ENCODE measurements around the gene ZC3H8. TPM values are rescaled to one million over a fixed set of nuclear protein-coding genes. Genes with fewer than 3 reads are reported as not detected.
A peak's percentile ranks its signal among the peaks of the same experiment; 100 is the strongest.

ZC3H8 gene
- total RNA-seq, 2 donors from 2014 or later: 23.7 to 44.1 TPM

DNA sequence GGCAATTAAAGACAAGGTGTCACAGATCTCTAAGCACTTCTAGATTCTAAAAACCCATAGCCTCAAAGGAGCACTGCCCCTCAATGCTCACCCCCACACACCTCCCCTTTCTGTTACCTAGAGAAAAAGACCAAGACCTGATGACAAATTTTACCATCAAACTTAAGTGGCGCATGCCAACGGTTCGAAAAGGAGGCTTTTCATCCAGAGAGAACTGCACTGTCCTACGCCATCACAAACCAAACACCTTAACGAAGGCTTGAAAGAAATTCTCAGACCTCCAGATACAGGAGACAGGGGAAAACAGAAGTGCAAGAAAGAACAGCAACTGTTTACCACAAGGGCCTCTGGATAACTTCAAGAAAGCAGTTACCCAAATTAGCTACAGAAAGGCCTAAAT is 18.5 kb upstream of the ZC3H8 start:
- Mint-ChIP-seq H3K9me3 (peaks cover 4% of the 10 kb centered on the region in 2 donors), H3K27ac (no peak overlapping the region), H3K36me3 (peaks cover 4 to 5% of the 10 kb centered on the region in 2 donors)
- no peak for DNase-seq (ENCODE audit: low spot score in 2 of 2)
- no peak for ATAC-seq

DNA sequence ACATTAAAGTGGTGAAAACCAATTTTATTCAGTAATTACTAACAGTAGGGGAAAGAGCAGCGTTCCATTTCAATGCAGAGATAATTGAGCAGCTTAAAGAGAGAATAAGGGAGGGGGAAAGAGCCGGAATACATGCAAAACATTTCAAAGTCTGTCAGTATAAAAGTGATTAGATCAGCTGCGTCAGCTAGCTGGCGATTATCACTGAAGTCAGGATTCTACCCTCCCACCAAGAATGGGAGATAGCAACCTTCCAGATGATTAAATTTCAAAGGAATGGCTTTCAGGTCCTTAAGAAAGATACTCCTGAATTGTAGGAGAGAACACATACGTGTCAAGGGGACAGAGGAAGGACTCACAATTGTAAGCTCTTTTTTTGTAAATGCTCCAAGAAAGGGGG is 17.8 kb upstream of the ZC3H8 start:
- Mint-ChIP-seq H3K27ac (no peak overlapping the region), H3K9me3 (peaks cover 4 to 7% of the 10 kb centered on the region in 2 donors), H3K36me3 (peaks cover 8 to 9% of the 10 kb centered on the region in 2 donors)
- DNase-seq (ENCODE audit: low spot score in 2 of 2) (no peak), ATAC-seq (no peak)

DNA sequence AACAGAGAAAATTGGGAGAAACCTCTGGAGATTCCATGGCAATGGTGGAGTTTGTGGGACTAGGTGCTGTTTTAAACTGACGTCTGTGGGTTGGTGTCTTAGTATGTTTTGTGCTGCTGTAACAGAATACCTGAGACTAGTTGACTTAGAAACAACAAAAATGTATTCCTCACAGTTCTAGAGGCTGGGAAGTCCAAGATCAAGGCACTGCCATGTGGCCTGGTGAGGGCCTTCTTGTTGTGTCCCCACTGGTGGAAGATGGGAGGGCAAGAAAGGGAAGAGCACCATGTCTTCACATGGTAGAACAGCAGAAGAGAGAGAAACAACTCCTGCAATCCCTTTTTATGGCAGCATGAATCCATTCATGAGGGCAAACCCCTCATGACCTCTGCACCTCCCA is 13.7 kb upstream of the ZC3H8 start:
- DNase-seq (ENCODE audit: low spot score in 2 of 2) (no peak), ATAC-seq (no peak)
- peaks cover 8 to 9% of the 10 kb centered on the region in 2 donors for H3K36me3 Mint-ChIP-seq
- peaks cover 4 to 7% of the 10 kb centered on the region in 2 donors for H3K9me3 Mint-ChIP-seq
- H3K27ac Mint-ChIP-seq: no peak overlapping the region

DNA sequence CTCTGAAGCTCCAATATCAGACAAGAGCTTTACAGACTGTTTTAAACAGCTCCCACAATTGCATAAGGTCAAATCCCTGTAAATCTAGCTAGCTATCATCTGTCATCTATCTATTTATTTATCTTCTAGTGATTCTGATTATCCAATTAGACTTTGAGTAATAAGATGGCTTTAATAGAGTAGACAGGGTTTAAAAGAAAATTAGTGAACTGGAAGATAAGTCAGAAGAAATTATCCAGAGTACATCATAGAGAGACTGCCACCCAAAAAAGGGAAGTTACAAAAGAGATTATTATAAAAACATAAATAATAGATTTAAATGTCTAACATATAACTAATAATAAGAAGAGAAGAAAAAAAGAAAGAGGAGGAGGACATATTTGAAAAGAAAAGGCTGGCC is 8.0 kb upstream of the ZC3H8 start:
- H3K9me3 Mint-ChIP-seq: peaks cover 0 to 6% of the 10 kb centered on the region in 2 donors

DNA sequence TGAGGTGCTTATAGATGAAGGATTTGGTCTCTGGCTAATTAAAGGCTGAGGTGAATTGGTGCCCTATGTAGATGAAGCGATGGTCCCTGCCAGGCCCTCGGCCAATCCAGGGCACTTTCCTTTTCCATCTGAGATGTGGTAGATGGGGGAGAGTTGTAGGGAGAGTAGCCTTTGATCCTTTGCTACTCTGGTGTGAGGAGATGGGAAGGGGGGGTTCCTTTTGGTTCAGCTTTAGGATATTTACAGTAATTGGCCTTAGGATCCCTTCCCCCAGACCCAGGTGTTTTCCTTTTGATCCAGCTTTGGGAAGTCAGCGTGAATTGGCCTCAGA is 5.4 kb upstream of the ZC3H8 start:
- DNase-seq (ENCODE audit: low spot score in 2 of 2) (no peak), ATAC-seq (no peak)
- H3K9me3 Mint-ChIP-seq: peaks cover 0 to 6% of the 10 kb centered on the region in 2 donors
- H3K27ac Mint-ChIP-seq: no peak overlapping the region
- no peaks in the 10 kb centered on the region for H3K36me3 Mint-ChIP-seq

More for the DNA sequence above, 8.0 kb upstream of the ZC3H8 start:
- Mint-ChIP-seq H3K36me3 (no peaks in the 10 kb centered on the region), H3K27ac (no peak overlapping the region)
- ATAC-seq (no peak), DNase-seq (ENCODE audit: low spot score in 2 of 2) (no peak)

DNA sequence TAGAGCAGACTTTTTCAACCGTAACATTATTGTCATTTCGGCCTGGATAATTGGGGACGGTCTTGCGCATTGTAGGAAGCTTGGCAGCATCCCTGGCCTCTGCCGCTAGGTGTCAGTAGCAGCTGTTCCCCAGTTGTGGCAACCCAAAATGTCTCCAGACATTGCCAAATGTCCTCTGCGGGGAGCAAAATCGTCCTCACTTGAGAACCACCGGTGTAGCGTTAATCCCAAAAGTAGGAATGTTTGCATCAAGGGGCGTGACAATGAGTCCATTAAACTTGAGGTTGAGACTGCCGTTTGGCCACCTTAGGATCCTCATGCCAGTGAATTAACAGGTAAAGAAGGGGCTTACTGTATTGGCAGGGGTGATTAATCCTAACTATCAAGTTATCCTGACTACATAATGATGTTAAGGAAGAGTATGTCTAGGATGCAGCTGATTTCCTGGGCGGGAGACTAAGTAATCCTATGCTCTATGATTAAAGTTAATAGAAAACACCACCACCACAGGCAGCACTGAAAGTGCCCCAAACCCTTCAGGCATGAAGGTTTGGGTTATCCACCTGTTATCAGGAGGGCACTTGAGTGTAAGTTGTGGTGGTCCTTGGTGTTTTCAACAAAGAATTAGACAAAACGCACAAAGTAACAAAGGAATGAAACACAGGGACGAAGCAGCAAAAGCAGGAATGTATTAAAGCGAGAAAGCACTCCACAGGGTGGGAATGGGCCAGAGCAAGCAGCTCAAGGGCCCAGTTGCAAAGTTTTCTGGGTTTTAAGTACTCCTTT is 4.9 kb upstream of the ZC3H8 start:
- Mint-ChIP-seq H3K9me3 (peaks cover 0 to 6% of the 10 kb centered on the region in 2 donors), H3K36me3 (no peaks in the 10 kb centered on the region), H3K27ac (peak overlapping the region in 1 of 2 donors; percentile 33)
- peak; percentile 44 to 50 for ATAC-seq
- peak; percentile 79 to 83 for DNase-seq (ENCODE audit: low spot score in 2 of 2)

DNA sequence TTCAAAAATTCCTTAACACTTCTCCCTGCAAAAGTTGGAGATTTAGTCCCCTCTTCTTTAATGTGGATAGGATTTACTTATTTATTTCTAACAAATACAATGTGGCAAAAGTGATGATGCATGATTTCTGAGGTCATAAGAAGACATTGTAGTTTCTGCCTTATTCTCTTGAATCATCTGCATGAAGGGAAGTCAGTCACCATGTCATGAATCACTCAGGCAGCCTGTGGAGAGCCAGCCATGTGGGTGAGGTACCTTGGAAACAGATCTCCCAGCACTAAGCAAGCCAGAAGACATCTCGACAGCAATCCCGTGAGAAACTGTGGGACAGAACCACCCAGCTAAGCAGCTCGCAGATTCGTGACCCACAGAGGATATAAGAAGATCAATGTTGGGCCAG is 2.7 kb upstream of the ZC3H8 start:
- H3K9me3 Mint-ChIP-seq: peaks cover 0 to 1% of the 10 kb centered on the region in 2 donors
- ATAC-seq (no peak), DNase-seq (ENCODE audit: low spot score in 2 of 2) (no peak)
- no peak overlapping the region for H3K27ac Mint-ChIP-seq
- peaks cover 11 to 12% of the 10 kb centered on the region in 2 donors for H3K36me3 Mint-ChIP-seq

DNA sequence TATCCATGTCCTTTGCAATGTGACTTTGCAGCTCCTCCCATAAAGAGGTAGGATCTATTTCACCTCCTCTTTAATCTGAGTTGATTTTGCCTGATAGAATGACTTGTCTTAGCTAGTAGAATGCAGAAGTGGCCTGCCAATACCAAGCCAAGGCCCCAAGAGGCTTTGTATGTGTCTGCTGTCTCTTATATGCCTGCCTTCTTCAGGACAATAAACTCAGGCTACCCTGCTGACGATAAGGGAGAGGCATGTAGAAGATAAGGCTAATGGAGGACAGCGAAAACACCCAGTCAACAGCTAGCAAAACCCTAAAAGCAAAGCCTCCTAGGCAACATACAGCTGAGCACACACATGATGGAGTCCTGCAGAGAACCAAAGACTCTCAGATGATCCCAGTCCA is 1.8 kb upstream of the ZC3H8 start:
- ATAC-seq (no peak), DNase-seq (ENCODE audit: low spot score in 2 of 2) (no peak)
- H3K36me3 Mint-ChIP-seq: peaks cover 11 to 12% of the 10 kb centered on the region in 2 donors
- no peaks in the 10 kb centered on the region for H3K9me3 Mint-ChIP-seq
- H3K27ac Mint-ChIP-seq: no peak overlapping the region

DNA sequence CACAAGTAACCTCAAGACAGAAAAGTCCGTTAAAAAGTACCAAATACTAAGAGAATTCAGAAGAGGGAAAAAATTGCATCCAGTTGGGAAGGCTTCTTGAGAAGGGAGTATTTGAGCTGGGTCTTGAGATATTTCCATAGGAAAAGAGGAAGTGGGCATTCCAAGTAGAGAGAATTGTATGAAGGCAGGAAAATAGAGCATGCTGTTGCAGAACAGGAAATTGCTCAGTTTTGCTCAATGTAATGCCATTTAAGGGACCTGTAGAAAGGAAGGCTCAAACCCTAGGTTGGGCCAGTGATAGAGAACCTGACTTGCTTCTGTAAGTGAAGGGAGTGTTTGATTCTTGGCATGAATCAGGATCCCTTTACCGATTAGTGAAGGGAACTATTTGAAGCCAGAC is 1.0 kb upstream of the ZC3H8 start:
- Mint-ChIP-seq H3K36me3 (peaks cover 11 to 12% of the 10 kb centered on the region in 2 donors), H3K27ac (no peak overlapping the region), H3K9me3 (no peaks in the 10 kb centered on the region)
- DNase-seq (ENCODE audit: low spot score in 2 of 2) (no peak), ATAC-seq (no peak)

DNA sequence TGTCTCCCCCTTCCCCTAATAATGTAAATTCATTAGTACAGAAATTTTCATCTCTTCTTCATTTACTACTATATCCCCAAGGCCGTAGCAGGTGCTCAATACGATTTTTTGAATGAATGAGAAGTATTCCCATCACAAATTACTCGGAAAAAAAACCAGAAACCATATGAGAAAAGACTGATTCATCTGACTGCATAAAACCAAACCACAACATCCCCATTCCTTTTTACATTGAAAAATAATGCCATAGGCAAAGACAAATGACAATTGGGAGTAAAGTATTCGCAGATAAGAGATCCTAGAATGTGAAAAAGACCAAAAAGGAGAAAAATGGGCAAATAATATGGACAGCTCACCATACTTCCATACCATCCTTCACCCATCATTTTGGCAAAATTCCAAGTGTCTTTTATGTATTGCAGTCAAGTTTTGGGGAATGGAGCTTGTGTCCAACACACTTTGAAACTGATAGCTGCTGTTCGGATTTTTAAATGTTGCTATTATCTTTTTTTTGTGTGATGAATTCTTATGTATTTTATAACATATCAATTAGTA is 1.5 kb downstream of the ZC3H8 start:
- Mint-ChIP-seq H3K36me3 (peaks cover 11 to 12% of the 10 kb centered on the region in 2 donors), H3K9me3 (no peaks in the 10 kb centered on the region), H3K27ac (no peak overlapping the region)
- no peak for ATAC-seq
- DNase-seq (ENCODE audit: low spot score in 2 of 2): no peak

DNA sequence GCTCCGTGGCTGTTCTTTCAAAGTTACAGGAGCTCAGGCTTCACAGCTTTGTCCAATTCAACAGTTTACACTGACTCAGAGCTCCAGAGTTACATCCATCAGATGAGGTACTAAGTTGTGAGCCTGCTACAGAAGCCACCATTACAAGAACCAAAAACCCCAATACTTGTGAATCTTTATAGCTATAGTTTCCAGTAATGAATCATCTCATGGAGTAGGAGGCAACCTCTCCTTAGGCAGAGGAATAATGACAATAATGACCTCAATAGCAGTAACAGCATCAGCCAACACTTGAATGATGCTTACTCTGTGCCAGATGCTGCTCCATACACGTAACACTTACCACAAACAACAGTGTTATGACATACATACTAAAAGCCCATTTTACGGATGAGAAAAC is 3.6 kb downstream of the ZC3H8 start:
- DNase-seq (ENCODE audit: low spot score in 2 of 2) (no peak), ATAC-seq (peak; percentile 42 to 51)
- Mint-ChIP-seq H3K9me3 (no peaks in the 10 kb centered on the region), H3K27ac (no peak overlapping the region), H3K36me3 (peaks cover 15 to 16% of the 10 kb centered on the region in 2 donors)

DNA sequence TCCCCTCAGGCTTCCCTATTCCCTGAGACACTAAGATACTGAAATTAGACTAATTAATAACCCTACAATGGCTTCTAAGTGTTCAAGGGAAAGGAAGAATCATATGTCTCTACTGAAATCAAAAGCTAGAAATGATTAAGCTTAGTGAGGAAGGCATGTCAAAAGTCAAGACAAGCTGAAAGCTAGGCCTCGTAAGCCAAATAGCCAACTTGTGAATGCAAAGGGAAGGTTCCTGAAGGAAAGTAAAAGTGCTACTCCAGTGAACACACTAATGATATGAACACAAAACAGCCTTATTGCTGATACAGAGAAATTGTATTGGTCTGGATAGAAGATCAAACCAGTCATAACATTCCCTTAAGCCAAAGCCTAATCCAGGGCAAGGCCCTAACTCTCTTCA is 10.0 kb downstream of the ZC3H8 start:
- Mint-ChIP-seq H3K27ac (peak overlapping the region; percentile 44 to 75), H3K36me3 (peaks cover 6 to 23% of the 10 kb centered on the region in 2 donors), H3K9me3 (no peaks in the 10 kb centered on the region)
- ATAC-seq (peak; percentile 43 to 72), DNase-seq (ENCODE audit: low spot score in 2 of 2) (no peak)

DNA sequence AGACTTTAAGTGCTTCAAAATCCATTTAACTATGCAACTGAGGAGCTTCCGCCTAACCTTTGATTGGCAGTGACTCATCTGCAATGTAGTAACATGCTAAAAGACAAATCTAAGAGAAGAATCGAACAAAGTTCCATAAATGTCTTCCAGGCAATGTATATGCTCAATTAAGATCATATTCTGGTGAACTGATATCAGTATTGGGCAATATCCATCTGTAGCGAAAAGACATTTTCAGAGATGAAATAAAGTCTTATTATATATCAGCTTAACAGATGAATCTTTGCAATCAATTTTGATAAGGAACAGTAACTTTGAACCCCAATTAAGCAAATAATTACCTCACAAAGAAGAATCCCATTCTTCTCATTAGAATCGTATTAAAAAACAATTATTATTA is 11.6 kb downstream of the ZC3H8 start:
- no peak overlapping the region for H3K27ac Mint-ChIP-seq
- DNase-seq (ENCODE audit: low spot score in 2 of 2): no peak
- no peaks in the 10 kb centered on the region for H3K9me3 Mint-ChIP-seq
- ATAC-seq: no peak
- peaks cover 6 to 23% of the 10 kb centered on the region in 2 donors for H3K36me3 Mint-ChIP-seq

DNA sequence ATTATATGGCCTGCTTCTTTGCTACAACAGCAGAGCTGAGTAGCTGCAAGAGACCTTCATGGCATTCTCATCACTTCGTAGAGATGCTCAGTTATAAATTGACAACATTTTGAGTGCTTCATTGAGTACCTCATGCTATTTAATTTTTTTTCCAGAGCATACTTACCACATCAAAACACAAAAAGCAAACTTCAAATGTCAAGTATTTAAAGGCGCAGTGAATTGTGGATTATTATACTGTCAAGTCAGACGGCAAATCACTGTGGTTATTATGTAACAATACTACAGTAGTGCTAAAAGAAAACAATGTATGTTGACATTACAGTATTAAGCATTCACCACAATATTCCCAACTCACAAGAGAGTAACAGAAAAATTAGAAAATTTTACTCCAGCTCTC is 12.5 kb downstream of the ZC3H8 start:
- H3K9me3 Mint-ChIP-seq: no peaks in the 10 kb centered on the region
- no peak for ATAC-seq
- H3K27ac Mint-ChIP-seq: no peak overlapping the region
- H3K36me3 Mint-ChIP-seq: peaks cover 6 to 23% of the 10 kb centered on the region in 2 donors
- DNase-seq (ENCODE audit: low spot score in 2 of 2): no peak

DNA sequence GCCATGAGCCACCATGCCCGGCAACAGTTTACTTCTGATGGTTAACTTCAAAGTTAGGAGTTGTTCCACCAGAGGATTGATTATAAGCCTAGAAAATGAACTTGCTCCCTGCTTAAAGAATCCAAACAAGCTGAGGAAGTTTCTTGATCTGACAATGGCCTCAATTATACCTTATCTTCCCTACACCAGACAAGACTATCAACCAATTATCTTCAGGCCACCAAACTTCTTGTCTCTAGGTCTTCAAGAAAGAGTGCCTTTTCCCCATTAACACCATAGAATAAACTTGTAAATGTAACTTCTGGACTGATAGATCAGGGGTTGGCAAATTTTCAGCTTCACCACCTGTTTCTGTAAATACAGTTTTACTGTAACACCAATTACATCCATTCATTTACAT is 15.0 kb downstream of the ZC3H8 start:
- Mint-ChIP-seq H3K36me3 (peaks cover 0 to 4% of the 10 kb centered on the region in 2 donors), H3K9me3 (no peaks in the 10 kb centered on the region), H3K27ac (no peak overlapping the region)
- DNase-seq (ENCODE audit: low spot score in 2 of 2) (no peak), ATAC-seq (no peak)

DNA sequence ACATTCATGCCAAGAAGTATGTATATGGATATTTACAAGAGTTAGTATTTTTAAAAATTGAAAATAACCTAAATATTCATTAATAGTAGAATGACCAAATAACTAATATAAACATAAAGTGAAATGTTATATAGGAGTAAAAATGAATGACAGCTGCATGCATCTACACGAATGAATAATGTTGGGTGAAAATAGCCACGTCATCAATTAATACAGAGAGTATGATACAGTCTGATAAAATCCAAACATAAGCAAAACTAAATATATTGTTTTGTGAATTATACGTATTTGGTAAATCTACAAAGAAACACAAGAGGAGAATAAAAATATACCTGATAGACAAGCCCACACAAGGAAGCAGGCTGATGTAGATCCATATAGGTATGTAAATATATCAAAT is 24.5 kb downstream of the ZC3H8 start:
- Mint-ChIP-seq H3K27ac (no peak overlapping the region), H3K36me3 (peaks cover 28 to 33% of the 10 kb centered on the region in 2 donors), H3K9me3 (no peaks in the 10 kb centered on the region)
- DNase-seq (ENCODE audit: low spot score in 2 of 2) (no peak), ATAC-seq (no peak)

DNA sequence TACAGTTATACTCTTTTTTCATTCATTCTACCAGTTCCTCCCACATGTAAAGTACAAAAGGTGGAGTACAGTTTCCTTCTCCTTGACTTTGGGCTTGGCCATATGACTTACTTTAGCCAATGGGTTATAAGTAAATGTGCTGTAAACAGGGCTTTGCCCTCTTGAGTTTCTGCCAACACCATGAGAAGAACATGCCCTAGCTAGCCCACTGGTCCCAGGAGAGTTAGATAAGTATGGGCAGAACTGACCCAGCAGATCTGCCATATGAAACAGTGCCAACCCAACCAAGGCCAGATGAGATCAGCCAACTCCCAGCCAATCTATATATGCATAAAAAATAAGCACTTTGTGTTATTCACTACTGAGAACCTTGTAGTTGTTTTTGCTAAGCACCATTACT is 25.5 kb downstream of the ZC3H8 start:
- Mint-ChIP-seq H3K9me3 (no peaks in the 10 kb centered on the region), H3K27ac (peak overlapping the region in 1 of 2 donors; percentile 40), H3K36me3 (peaks cover 28 to 33% of the 10 kb centered on the region in 2 donors)
- DNase-seq (ENCODE audit: low spot score in 2 of 2) (no peak), ATAC-seq (no peak)

DNA sequence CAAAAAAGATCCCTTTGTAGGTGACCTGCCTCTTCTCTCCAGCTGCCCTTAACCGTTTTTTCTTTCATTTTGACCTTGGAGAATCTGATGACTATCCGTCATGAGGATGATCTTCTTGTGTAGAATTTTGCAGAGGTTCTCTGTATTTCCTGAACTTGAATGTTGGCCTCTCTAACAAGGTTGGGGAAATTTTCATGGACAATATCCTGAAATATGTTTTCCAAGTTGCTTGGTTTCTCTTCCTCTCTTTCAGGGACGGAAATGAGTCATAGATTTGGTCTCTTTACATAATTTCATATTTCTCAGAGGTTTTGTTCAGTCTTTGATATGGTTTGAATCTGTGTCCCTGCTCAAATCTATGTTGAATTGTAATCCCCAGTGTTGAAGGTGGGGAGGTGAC is 34.0 kb downstream of the ZC3H8 start:
- Mint-ChIP-seq H3K36me3 (peaks cover 31 to 38% of the 10 kb centered on the region in 2 donors), H3K27ac (no peak overlapping the region)
- ATAC-seq: peak in 1 of 2 donors; percentile 43

More for the DNA sequence above, 34.0 kb downstream of the ZC3H8 start:
- no peak for DNase-seq (ENCODE audit: low spot score in 2 of 2)
- H3K9me3 Mint-ChIP-seq: peaks cover 16% of the 10 kb centered on the region in 2 donors
